ENCODE results near the gene CEP19.
"Not testable (repeated sequence)": the region's sequence is repeated elsewhere in the genome, so short reads cannot be mapped to it uniquely, and the experiment has no call there.

Gene CEP19, protein sequence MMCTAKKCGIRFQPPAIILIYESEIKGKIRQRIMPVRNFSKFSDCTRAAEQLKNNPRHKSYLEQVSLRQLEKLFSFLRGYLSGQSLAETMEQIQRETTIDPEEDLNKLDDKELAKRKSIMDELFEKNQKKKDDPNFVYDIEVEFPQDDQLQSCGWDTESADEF

DNA sequence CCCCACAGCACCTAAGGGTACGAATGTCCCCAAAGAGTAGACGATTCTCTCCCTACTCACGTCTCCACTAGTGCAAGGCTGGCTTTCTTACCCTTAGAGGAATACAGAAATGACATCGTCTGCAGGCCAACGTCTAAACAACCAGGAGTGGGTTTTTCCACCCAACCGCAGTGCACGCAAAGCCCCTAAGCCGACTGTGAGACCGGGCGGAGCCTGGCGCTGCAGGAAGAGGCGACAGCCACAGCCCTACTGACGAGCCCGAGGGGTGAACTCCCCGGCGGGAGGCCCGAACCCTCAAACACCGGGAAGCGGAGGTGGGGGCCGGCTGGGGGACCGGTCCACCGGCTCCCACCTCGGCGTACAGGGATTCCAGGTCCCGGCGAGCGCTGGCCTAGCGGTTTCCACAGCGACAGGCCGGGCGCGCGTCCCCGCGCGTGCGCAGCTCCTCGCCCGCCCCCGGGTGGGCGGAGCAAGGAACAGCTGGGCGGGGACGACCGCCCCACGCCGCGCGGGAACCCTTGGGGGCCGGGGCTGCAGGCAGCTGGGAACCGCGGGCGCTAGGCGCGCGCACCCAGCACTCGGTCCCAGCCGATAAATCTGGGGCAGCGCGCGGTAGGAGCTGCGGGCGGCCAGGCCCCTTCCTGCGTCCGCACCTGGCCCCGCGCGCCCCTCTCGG lies at the start of gene CEP19, which contains the start of gene PIGX:
Gene CEP19 (minus strand): TSS at position 413 of the 676 bp plus-strand sequence. CDS start 3,593 bp downstream, outside the sequence.
Gene PIGX (plus strand): TSS at position 540 of the 676 bp plus-strand sequence.
- DNase-seq: peak; percentile 93 to 94

DNA sequence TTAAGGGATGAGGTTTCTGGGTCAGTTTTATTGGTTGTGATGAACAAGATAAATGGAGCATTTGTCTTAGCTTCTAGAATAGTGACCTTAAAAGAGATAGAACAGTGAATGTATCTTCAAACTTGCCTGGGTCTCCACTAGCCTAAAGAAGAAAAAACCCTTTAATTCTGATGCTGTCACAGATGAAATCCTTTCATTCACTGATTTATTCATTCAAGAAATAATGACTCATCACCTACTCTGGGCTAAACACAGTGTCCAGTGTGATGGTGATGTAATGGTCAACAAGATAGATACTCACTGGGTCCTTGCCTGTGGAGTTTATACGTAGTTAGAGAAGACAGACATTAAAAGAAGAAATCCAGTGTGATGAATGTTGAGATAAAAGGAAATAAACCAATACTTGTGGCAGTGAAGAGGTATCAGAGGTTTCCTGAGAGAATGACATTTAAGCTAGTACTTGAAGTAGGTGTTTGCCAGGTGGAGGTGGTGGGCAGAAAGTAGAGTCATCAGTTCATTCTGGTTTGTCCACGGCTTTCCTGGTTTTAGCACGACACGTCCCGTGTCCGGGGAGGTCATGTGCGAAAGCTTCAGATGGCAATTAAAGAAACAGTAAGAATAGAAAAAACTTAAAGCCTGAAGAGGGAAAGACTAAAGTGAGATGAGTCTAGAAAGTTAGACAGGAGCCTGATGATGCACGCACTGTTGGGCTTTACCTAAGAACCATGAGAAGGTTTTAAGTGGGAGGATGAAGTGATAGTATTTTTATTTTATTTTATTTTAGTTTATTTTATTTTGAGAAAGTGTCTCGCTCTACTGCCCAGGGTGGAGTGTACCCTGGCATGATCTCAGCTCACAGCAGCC lies 46.1 kb upstream of the CEP19 start:
- no peak for DNase-seq

DNA sequence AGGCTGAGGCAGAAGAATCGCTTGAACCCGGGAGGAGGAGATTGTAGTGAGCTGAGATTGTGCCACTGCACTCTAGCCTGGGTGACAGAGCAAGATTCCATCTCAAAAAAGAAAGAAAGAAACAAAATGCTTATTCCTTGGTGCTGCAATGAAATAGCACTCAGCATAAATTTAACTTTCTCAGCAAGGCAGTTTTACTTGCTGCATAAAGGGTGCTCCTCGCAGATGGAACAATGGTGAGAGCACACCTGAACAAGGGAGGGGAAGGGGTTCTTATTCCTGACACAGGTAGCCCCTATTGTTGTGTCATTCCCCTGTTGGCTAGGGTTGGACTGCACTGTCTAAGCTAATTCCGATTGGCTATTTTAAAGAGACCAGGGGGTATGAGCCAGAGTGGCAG lies 44.7 kb upstream of the CEP19 start:
- DNase-seq: no peak

DNA sequence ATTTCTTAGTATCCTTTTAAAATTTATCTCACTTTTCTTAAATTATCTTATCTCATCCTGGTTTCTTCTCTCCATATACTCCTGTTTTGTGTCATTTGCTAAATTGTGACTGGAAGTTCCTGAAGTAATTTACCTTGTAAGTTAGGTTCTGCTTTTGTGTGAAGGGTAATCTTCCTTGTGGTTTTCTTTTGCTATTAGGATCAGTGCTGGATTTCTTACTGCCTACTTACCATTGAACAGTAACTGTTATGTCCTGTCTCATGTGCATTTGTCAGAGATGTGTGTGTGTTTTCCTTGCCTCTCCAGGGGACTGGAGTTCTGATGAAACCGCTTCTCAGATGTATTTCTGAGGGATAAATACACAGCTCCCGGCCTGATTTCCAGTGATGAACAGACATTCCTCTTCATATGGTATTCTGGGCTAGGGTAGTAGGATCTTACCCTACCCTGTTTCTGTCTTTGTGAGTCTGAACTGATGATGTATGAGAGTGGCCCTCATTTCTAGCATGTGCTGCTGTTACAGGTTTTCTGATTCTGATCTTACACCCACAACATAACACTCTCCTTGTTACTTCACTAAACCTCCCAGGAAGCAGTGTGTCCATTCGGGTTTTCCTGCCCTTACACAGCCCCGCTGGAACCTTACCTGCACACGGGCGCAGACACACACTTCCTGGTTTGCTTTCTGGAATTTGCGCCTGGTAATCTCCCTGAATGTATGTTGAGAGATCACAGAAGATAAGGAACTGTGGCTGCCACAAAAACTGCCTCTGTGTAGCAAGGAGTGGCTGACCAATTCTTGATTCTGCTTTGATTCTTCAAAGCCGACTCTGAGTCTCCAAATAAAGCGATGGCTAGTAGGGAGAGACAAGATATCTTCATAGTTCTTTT lies 42.3 kb upstream of the CEP19 start:
- DNase-seq: no peak

DNA sequence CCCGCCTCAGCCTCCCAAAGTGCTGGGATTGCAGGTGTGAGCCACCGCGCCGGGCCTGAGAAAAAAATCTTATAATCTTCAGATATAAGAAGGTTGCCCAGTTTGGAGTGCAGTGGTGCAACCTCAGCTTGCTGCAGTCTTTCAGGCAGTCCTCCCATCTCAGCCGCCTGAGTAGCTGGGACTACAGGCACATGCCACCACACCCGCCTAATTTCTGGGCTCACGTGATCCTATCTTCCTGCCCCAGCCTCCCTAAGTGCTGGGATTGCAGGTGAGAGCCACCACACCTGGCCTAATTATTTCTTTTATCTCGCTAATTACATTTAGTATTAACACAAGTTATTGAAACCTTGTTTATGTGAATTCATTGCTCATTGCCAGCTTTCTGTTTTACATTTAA lies 41.2 kb upstream of the CEP19 start:
- no peak for DNase-seq

DNA sequence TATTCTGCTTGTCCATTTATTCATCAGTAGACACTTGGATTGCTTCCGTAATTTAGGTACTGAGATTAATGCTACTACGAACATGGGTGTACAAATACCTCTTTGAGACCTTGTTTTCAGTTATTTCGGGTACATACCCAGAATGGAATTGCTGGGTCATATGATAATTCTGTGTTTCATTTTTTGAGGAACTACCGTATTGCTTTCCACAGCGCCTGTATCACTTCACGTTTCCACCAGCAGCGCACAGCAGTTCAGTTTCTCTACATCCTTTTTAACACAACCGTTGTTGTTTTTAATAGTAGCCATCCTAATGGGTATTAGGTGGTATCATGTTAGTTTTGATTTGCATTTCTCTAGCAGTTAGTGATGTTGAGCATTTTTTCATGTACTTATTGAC lies 37.1 kb upstream of the CEP19 start:
- DNase-seq: no peak

DNA sequence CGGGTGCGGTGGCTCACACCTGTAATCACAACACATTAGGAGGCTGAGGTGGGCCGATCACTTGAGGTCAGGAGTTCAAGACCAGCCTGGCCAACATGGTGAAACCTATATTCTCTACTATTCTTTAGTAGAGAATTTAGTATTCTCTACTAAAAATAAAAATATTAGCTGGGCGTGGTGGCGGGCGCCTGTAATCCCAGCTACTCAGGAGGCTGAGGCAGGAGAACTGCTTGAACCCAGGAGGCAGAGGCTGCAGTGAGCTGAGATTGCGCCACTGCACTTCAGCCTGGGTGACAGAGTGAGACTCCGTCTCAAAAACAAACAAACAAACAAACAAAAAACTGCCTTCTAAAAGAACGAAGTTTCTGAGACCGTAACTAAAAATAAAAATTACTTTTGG lies 31.5 kb upstream of the CEP19 start:
- DNase-seq: not testable (repeated sequence)

DNA sequence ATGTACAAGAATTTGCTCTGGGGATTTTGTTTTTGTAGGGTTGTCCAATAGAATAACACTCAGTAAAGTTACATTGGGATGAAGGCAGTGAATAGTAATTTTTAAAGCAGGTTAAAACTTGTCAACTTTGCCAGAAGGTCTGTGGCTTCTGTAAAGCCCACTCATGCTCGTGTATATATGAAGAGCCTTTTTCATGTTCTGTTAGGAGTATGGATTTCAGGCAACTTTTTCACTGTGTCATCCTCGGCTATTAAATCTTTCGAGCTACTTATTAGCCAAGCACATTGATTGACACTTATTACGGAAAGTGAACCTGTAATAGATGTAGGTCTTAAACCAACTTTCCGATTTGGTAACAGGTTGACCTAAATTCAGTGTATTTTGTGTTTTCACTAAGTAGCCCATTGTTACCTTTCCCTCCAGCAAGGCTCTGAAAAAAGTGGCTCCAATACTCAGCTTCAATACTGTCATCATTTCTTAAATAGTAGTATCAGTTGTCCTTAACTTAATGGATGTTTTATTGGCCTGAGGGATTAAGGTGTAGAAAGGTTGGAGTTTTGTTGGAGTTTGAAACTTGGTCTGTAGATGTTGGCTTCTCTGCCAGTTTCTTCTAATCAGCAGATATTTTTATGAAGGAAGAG lies 29.3 kb upstream of the CEP19 start:
- no peak for DNase-seq

DNA sequence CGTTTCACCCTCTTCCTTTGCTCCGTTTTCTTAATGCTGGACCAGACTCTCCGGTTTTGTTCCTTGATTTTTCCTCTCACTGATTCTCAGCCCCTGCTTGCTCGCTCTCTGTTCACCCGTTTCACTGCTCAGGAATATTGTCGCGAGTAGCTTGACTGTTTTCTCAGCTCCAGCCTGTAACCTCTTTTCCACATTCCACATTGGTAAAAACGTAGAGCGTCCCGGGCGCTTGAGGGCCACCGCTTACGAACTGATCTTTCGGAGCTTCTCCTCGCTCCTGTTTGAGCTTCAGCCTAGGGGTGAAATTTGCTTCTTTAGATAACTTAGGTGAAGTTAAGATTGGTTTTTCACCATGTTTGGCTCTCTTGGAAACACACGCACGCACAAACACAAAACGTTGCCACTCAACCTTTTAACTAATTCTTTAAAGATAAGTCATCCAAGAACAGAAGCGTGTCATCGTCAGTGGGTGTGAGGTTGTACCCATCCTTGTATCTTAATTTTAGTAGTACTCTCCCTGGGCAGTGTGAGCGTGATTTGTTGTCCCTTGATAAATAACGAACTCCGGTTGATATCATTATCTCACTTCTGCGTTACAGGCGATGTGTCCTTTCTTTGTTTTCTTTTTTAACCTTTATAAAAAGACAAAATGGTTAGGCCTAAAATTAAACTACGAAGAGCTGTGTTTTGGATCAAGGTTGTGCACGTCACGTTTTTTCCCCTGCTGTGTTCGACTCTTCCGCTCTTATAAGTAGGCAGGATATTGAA lies 28.6 kb upstream of the CEP19 start:
- DNase-seq: peak in 1 of 2 experiments; percentile 65

DNA sequence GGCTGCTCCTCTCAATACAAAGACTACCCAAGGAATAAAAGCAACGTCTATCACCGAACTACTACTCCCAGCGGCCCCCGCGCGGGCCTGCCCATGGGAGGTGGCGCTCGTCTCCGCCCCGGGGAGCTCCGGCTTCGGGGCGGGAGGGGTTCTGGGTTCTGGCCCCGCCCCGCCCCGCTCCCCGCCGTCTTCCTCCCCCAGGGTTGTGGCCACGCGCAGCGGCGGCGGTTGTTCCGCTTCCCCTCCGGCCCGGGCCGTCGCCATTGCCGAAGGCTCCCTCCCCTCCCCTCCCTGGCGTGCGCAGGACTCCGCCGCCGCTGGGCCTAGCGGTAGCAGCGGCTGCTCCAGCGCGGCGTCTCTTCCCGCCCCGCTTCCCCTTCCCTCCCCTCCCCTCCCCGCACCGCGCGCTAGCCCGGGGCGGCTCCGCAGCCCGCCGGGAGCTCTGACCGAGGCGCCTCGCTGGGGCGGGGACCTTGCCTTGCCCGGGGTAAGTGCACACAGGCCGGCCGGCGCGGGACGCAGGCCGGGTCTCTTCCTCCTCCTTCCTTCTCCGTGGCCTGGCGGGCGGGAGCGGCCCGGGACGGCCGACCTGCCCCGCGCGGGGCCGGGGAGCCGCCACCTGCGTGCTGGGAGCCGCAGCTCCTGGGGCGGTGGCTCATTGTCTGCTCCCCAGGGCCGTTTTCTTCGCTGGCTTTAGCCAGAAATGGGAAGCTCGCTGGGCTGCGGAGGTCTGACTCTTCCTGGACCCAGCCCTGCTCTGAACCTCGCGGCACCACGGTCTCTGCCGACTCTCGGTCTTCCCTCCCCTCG lies 27.8 kb upstream of the CEP19 start, which contains the start of gene PAK2:
Gene PAK2 (plus strand): TSS at position 187 of the 810 bp plus-strand sequence. CDS start 42,790 bp downstream, outside the sequence.
- DNase-seq: peak; percentile 94 to 96

DNA sequence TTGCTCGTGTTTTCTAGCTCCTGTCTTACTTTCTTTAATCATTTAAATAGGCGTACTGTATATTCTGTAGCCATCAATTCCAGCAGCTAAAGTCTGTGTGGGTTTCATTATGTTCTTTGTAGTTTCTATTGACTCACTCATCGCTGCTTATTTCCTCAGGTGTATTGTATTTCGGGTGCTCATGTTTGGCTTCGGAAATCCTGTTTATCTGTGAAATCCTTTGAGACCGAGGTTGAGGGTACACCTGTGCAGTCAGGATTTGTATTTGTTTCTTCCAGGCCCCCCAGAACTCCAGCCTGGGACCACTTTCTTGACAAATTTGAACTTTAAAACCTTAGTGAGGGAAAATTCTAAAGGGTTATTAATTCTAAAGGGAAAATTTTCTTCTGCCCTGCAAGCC lies 25.6 kb upstream of the CEP19 start:
- DNase-seq: no peak

DNA sequence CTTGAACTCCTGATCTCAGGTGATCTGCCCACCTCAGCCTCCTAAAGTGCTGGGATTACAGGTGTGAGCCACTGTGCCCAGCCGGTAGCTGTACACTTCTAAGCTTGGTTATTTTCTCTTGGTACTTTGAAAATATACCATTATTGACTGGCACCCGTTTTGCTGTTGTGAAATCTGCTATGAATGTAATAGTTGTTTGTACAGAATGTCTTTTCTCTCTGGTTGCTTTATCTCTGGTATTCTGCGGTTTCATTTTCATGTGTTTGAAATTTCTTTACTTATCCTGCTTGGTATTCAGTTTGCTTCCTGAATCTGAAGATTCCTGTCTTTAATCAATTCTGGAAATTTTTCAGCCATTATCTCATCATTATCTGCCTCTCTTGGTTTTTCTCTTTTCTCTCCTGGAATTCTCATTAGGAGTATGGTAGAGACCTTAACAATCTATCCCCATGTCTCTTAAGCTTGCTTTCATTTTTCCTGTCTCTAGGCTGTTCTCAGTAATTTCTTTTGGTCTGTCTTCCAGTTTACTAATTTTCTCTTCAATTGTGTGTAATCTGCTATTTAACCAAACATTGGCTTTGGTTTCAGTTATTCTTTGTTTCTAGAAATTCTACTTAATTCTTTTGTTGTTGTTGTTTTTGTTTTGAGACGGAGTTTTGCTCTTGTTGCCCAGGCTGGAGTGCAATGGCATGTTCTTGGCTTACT lies 24.8 kb upstream of the CEP19 start:
- DNase-seq: no peak

DNA sequence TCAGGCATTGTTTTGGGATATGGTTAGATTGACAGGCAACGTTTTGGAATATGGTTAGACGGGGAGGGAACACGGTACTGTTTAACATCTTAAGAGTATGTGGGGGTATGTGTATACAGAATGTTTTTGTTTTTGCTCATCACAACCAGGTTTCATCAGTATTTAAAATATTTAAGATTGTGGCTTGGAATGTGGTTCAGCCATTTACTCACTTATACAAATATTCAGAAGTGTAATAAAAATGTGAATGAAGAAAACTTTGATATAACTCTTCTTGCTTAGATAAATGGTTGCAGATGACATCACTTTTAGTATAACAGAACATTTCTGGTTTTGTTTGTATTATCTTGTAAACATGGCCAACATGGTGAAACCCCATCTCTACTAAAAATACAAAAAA lies 23.7 kb upstream of the CEP19 start:
- no peak for DNase-seq

DNA sequence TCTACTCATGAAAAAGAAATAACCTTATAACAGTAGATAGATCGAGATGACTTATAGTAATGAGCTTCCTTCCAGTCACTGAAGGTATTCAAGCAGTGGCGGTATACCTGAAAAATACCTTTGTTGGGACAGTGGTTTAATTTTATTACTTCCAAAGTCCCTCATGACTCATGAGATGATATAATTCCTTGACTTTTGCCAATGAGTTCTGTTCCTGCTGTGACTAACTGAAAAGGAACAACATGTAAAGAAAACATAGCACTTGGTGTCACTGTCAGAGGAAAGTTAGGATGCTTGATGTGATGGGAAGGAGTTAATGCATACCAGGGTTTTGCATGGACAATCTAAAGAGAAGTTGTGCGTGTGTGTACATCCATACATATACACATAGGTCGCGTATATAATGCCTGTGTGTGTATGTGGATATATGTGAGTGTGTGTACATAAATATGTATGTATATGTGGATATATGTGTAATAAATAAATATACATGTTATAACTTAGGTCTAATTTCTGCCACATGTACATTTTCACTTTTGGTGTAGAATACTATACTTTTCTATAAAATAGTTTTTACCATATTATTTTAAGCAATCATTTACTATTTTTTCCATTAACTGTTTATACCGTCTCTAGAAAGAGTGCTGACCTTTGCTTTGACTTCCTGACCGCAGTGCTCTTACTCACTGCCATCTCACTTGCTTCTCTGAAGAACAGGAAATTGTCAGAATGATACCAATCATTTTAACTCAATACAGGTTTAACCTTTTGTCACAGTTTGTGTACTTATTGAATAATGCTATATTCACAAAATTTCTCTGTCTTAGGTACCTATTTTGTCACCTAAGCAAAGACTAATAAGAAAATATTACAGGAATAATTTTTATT lies 15.0 kb upstream of the CEP19 start:
- no peak for DNase-seq

DNA sequence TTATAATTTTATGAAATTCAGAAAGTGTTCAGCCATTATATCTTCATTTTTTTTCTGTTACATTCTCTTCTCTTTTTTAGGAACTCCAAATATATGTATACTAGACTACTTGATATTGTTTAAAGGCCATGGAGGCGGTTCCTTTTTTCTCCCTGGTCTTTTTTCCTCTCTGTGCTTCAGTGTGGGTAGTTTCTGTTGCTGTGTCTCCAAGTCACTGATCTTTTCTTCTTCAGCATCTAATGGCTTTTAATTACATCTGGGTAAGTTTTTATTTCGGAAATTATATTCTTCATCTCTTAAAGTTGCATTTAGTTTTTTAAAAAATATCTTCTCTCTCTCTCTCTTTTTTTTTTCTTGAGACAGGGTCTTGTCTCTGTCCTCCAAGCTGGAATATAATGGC lies 9.0 kb upstream of the CEP19 start:
- no peak for DNase-seq

DNA sequence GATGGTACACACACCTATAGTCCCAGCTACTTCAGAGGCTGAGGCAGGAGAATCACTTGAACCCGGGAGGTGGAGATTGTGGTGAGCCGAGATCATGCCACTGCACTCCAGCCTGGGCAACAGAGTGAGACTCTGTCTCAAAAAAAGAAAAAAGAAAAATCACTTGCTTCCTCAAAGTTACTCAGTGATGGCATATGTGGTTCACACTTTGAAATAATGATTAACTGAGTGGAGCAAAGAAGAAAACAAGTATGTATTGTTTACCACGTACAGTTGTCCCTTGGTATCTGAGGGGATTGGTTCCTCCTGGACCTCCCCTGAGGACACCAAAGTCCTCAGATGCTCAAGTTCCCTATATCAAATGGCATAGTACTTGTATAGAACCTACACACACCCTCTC lies 5.1 kb upstream of the CEP19 start:
- not testable (repeated sequence) for DNase-seq

DNA sequence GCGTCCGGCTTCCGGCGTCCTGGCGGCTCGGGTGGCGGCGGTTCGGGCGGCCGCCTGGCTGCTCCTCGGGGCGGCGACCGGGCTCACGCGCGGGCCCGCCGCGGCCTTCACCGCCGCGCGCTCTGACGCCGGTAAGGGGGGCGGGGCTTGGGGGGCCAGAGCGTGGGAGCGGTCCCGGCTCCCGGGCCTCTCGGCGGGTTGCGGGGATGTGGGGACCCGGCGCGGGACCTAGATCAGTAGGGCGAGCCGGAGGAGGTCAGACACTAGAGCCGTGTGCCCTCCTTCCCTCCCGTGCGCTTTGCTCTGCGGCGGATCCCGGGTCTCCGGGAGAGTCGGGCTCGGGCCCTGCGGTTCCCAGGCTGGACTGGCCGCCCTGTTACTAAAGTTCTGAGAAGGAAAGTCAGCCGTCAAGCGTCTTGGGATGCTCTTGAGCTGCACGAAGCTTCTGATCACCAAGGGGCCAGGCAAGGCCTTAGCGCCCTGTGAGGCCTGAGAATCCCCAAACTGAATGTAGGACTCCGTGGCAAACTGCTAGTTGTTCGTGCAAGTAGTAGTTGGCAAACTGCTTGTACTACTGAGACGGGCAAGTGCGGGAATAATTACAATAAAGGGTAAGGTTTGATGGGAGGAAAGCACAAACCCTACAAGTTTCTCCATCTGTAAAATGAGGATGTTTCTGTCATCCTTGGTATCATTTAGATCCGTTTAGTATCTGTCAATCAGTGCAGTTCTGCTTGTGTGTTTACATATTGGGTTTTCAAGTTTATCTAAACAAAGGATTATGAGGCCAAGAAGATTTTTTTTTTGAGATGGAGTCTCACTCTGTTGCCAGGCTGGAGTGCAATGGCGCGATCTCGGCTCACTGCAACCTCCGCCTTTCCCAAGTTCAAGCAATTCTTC lies 714 bp upstream of the CEP19 start:
- no peak for DNase-seq

DNA sequence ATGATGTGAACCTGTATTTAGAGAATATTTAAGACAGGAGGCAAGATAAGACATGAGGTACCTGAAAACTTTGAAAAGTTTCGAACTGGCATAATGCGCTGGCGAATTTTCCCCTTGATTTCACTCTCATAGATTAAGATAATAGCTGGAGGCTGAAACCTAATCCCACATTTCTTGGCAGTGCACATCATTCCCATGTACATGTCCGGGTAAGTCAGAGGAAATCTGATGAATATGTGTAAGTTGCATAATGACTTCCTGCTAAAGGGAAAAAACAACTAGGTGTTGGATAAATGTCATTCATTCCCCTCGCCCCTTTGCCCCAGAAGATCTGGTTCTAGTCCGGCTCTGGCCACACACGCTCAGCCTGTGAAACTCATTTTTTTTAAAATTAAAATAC lies 3.6 kb downstream of the CEP19 start:
- DNase-seq: no peak

Measured in NCI-H2081 (cell line).